WI38 (cell line): ENCODE measurements around the gene FBL.

Experiments
- H3K4me3 ChIP-seq: 2 replicates; pipeline ENCODE4 v1.5.1; 2011; ENCODE audit warnings: low read depth, mild to moderate bottlenecking, control low read depth, low read length
- CTCF ChIP-seq: IDR thresholded peaks from 2 replicates; pipeline ENCODE4 v1.5.1; 2012; ENCODE audit warnings: low read depth, mild to moderate bottlenecking, control low read depth, low read length

FBL gene

GRCh38 chr19:39871886-39872866 is 26.0 kb upstream of the FBL start:
- no peak overlapping the region for H3K4me3 ChIP-seq

GRCh38 chr19:39871362-39871761 is 25.2 kb upstream of the FBL start:
- TF ChIP-seq CTCF: no peak
- no peak overlapping the region for H3K4me3 ChIP-seq

More at GRCh38 chr19:39871886-39872866, 26.0 kb upstream of the FBL start:
- no peak for TF ChIP-seq CTCF

GRCh38 chr19:39870171-39870971 is 24.2 kb upstream of the FBL start:
- TF ChIP-seq CTCF: no peak
- no peak overlapping the region for H3K4me3 ChIP-seq

GRCh38 chr19:39867952-39868351 is 21.8 kb upstream of the FBL start:
- TF ChIP-seq CTCF: no peak
- H3K4me3 ChIP-seq: no peak overlapping the region

GRCh38 chr19:39867133-39867532 is 21.0 kb upstream of the FBL start:
- TF ChIP-seq CTCF: no peak
- no peak overlapping the region for H3K4me3 ChIP-seq

- no peak for TF ChIP-seq CTCF
- H3K4me3 ChIP-seq: no peak overlapping the region
These were observed 19.8 kb upstream of the FBL start for GRCh38 chr19:39865953-39866352.

- no peak overlapping the region for H3K4me3 ChIP-seq
- no peak for TF ChIP-seq CTCF
These were observed 19.0 kb upstream of the FBL start for GRCh38 chr19:39865186-39865585.
